Trophoblast cell (in vitro differentiated cells and primary cell): ENCODE data around the gene FGF6.

Experiments used
- DNase-seq, 2 donors: peaks; one replicate each; pipeline ENCODE4 v3.0.0-alpha.2; 2016
- H2AFZ ChIP-seq: 2 replicates; pipeline ENCODE4 v1.6.1; 2013; ENCODE audit warnings: low read length, moderate library complexity, mild to moderate bottlenecking; ENCODE audit not compliant: insufficient read depth, poor library complexity
- H2AK5ac ChIP-seq: 2 replicates; pipeline ENCODE4 v1.6.1; 2013; ENCODE audit warnings: mild to moderate bottlenecking, low read length
- H2BK120ac ChIP-seq: 2 replicates; pipeline ENCODE4 v1.6.1; 2013; ENCODE audit warnings: low read length, mild to moderate bottlenecking, moderate library complexity; ENCODE audit not compliant: insufficient read depth, poor library complexity
- H2BK12ac ChIP-seq: 2 replicates; pipeline ENCODE4 v1.6.1; 2013; ENCODE audit warnings: mild to moderate bottlenecking, low read length, moderate library complexity
- H2BK5ac ChIP-seq: 2 replicates; pipeline ENCODE4 v1.6.1; 2013; ENCODE audit warnings: low read length, low read depth, moderate library complexity, mild to moderate bottlenecking; ENCODE audit not compliant: poor library complexity
- H3K14ac ChIP-seq: 2 replicates; pipeline ENCODE4 v1.6.1; 2013; ENCODE audit warnings: mild to moderate bottlenecking, low read length
- H3K18ac ChIP-seq: 2 replicates; pipeline ENCODE4 v1.6.1; 2013; ENCODE audit warnings: mild to moderate bottlenecking, low read length
- H3K23ac ChIP-seq: 2 replicates; pipeline ENCODE4 v1.6.1; 2013; ENCODE audit warnings: low read length
- H3K27ac ChIP-seq: 2 replicates; pipeline ENCODE4 v1.5.1; 2013; ENCODE audit warnings: low read depth, mild to moderate bottlenecking, inconsistent platforms, low read length, moderate library complexity
- H3K27me3 ChIP-seq: 2 replicates; pipeline ENCODE4 v1.6.1; 2013; ENCODE audit warnings: inconsistent platforms, mild to moderate bottlenecking, low read length, moderate library complexity; ENCODE audit not compliant: insufficient read depth
- H3K36me3 ChIP-seq, 2 experiments: 1 replicate in 1 of 2; 2 replicates in 1 of 2; pipeline ENCODE4 v1.6.1; 2013; ENCODE audit warnings: low read length in 2 of 2, mild to moderate bottlenecking in 2 of 2, moderate library complexity in 1 of 2; ENCODE audit not compliant: insufficient read depth in 2 of 2, control insufficient read depth in 1 of 2
- H3K4ac ChIP-seq: 2 replicates; pipeline ENCODE4 v1.6.1; 2013; ENCODE audit warnings: low read depth, mild to moderate bottlenecking, low read length, moderate library complexity
- H3K4me1 ChIP-seq, 2 experiments: 1 replicate in 1 of 2; 2 replicates in 1 of 2; pipeline ENCODE4 v1.6.1; 2013; ENCODE audit warnings: low read length in 2 of 2, mild to moderate bottlenecking in 2 of 2, moderate library complexity in 1 of 2; ENCODE audit not compliant: insufficient read depth in 2 of 2, control insufficient read depth in 1 of 2
- H3K4me2 ChIP-seq: 2 replicates; pipeline ENCODE4 v1.6.1; 2013; ENCODE audit warnings: inconsistent platforms, mild to moderate bottlenecking, low read length, moderate library complexity
- H3K4me3 ChIP-seq: 2 replicates; pipeline ENCODE4 v1.5.1; 2013; ENCODE audit warnings: mild to moderate bottlenecking, low read depth, low read length, inconsistent platforms
- H3K79me1 ChIP-seq: one replicate; pipeline ENCODE4 v1.6.1; 2013; ENCODE audit warnings: low read length
- H3K79me2 ChIP-seq: 2 replicates; pipeline ENCODE4 v1.6.1; 2013; ENCODE audit warnings: low read length, mild to moderate bottlenecking; ENCODE audit not compliant: control insufficient read depth, insufficient read depth, poor library complexity
- H3K9ac ChIP-seq: 2 replicates; pipeline ENCODE4 v1.6.1; 2013; ENCODE audit warnings: mild to moderate bottlenecking, low read length
- H3K9me3 ChIP-seq: 2 replicates; pipeline ENCODE4 v1.6.1; 2013; ENCODE audit warnings: low read depth, mild to moderate bottlenecking, control low read depth, inconsistent platforms, low read length; ENCODE audit not compliant: insufficient read depth
- H4K12ac ChIP-seq: 2 replicates; pipeline ENCODE4 v1.6.1; 2013; ENCODE audit warnings: low read depth, mild to moderate bottlenecking, low read length, moderate library complexity
- H4K8ac ChIP-seq: 2 replicates; pipeline ENCODE4 v1.6.1; 2013; ENCODE audit warnings: low read depth, mild to moderate bottlenecking, low read length, moderate library complexity
- H4K91ac ChIP-seq: one replicate; pipeline ENCODE4 v1.6.1; 2013; ENCODE audit warnings: low read depth, mild to moderate bottlenecking, low read length, moderate library complexity
- WGBS: extraction: QIAGEN DNeasy Blood & Tissue Kit; methylation state at CpG from one replicate; pipeline ENCODE4 v1.1.7; 2013; ENCODE audit warnings: missing lambda C conversion rate; ENCODE audit not compliant: insufficient read length, insufficient coverage; ENCODE audit errors: extremely low coverage; 5-methylcytosine and 5-hydroxymethylcytosine counted together

FGF6 gene

GRCh38 chr12:4392223-4392742 lies 53.3 kb downstream of the FGF6 start:
- H2AFZ ChIP-seq: no peak overlapping the region
- H3K4me2 ChIP-seq: no peak overlapping the region
- no peak overlapping the region for H4K8ac ChIP-seq
- DNase-seq: no peak
- H3K23ac ChIP-seq: no peak overlapping the region
- no peaks in the 10 kb centered on the region for H3K79me1 ChIP-seq
- no peak overlapping the region for H4K12ac ChIP-seq
- no peak overlapping the region for H3K4ac ChIP-seq
- H3K79me2 ChIP-seq: no peaks in the 10 kb centered on the region
- no CpG with 5 or more reads among the region's 15 CpGs for WGBS
- H3K27me3 ChIP-seq: no peaks in the 10 kb centered on the region
- H2BK5ac ChIP-seq: no peak overlapping the region
- H2BK120ac ChIP-seq: no peak overlapping the region
- H3K9me3 ChIP-seq: no peaks in the 10 kb centered on the region
- no peak overlapping the region for H3K18ac ChIP-seq
- no peaks in the 10 kb centered on the region for H3K4me1 ChIP-seq
- no peak overlapping the region for H4K91ac ChIP-seq
- no peak overlapping the region for H3K27ac ChIP-seq
- no peak overlapping the region for H3K9ac ChIP-seq
- no peak overlapping the region for H2BK12ac ChIP-seq
- no peaks in the 10 kb centered on the region for H3K36me3 ChIP-seq
- no peak overlapping the region for H3K14ac ChIP-seq
- no peak overlapping the region for H2AK5ac ChIP-seq
- H3K4me3 ChIP-seq: no peak overlapping the region

- H3K14ac ChIP-seq: no peak overlapping the region
Measured at GRCh38 chr12:4388662-4389061, 57.0 kb downstream of the FGF6 start.

GRCh38 chr12:4388032-4388431 lies 57.6 kb downstream of the FGF6 start:
- H3K4me1 ChIP-seq: no peaks in the 10 kb centered on the region
- WGBS: no CpG with 5 or more reads among the region's 1 CpG

More at GRCh38 chr12:4388662-4389061, 57.0 kb downstream of the FGF6 start:
- DNase-seq: no peak
- Histone ChIP-seq H3K9me3 (no peaks in the 10 kb centered on the region), H2AK5ac (no peak overlapping the region), H3K4me3 (no peak overlapping the region), H4K12ac (no peak overlapping the region), H3K23ac (no peak overlapping the region), H3K79me2 (no peaks in the 10 kb centered on the region), H3K9ac (no peak overlapping the region), H3K27me3 (no peaks in the 10 kb centered on the region), H3K79me1 (no peaks in the 10 kb centered on the region), H2BK12ac (no peak overlapping the region), H4K91ac (no peak overlapping the region), H3K18ac (no peak overlapping the region), H3K4ac (no peak overlapping the region), H3K36me3 (no peaks in the 10 kb centered on the region), H4K8ac (no peak overlapping the region), H2AFZ (no peak overlapping the region), H3K27ac (no peak overlapping the region), H2BK5ac (no peak overlapping the region), H3K4me1 (no peaks in the 10 kb centered on the region), H2BK120ac (no peak overlapping the region), H3K4me2 (no peak overlapping the region)
- 100% methylated on average over 1 of the region's 2 CpGs for WGBS

GRCh38 chr12:4387607-4388006 lies 58.0 kb downstream of the FGF6 start:
- Histone ChIP-seq H3K79me1 (no peaks in the 10 kb centered on the region), H3K27me3 (no peaks in the 10 kb centered on the region), H4K91ac (no peak overlapping the region), H3K27ac (no peak overlapping the region), H4K8ac (no peak overlapping the region), H2AFZ (no peak overlapping the region), H3K9ac (no peak overlapping the region), H2BK12ac (no peak overlapping the region), H3K4me1 (no peaks in the 10 kb centered on the region), H3K36me3 (no peaks in the 10 kb centered on the region), H3K9me3 (no peaks in the 10 kb centered on the region), H3K18ac (no peak overlapping the region), H2BK120ac (no peak overlapping the region), H3K79me2 (no peaks in the 10 kb centered on the region), H3K4me2 (no peak overlapping the region), H4K12ac (no peak overlapping the region), H2BK5ac (no peak overlapping the region), H3K23ac (no peak overlapping the region), H3K4ac (no peak overlapping the region), H3K4me3 (no peak overlapping the region), H2AK5ac (no peak overlapping the region), H3K14ac (no peak overlapping the region)
- WGBS: no CpG with 5 or more reads among the region's 5 CpGs
- DNase-seq: no peak

More at GRCh38 chr12:4388032-4388431, 57.6 kb downstream of the FGF6 start:
- Histone ChIP-seq H2BK12ac (no peak overlapping the region), H3K79me2 (no peaks in the 10 kb centered on the region), H3K27me3 (no peaks in the 10 kb centered on the region), H4K8ac (no peak overlapping the region), H3K23ac (no peak overlapping the region), H4K91ac (no peak overlapping the region), H3K4me2 (no peak overlapping the region), H3K4ac (no peak overlapping the region), H2AFZ (no peak overlapping the region), H2AK5ac (no peak overlapping the region), H3K36me3 (no peaks in the 10 kb centered on the region), H4K12ac (no peak overlapping the region), H3K27ac (no peak overlapping the region), H3K9ac (no peak overlapping the region), H3K4me3 (no peak overlapping the region), H2BK120ac (no peak overlapping the region), H3K79me1 (no peaks in the 10 kb centered on the region), H2BK5ac (no peak overlapping the region), H3K9me3 (no peaks in the 10 kb centered on the region), H3K14ac (no peak overlapping the region), H3K18ac (no peak overlapping the region)
- no peak for DNase-seq
